Measurements from ENCODE around the gene ALB.

ALB gene

GRCh38 chr4:73432169-73433000 is 28.3 kb downstream of the ALB start:
- no peak for DNase-seq

- no peak for DNase-seq
These were observed 29.1 kb downstream of the ALB start for GRCh38 chr4:73433140-73433539.

- DNase-seq: peak; percentile 1 to 25
These were observed 30.2 kb downstream of the ALB start for GRCh38 chr4:73434311-73434710.

DNA sequence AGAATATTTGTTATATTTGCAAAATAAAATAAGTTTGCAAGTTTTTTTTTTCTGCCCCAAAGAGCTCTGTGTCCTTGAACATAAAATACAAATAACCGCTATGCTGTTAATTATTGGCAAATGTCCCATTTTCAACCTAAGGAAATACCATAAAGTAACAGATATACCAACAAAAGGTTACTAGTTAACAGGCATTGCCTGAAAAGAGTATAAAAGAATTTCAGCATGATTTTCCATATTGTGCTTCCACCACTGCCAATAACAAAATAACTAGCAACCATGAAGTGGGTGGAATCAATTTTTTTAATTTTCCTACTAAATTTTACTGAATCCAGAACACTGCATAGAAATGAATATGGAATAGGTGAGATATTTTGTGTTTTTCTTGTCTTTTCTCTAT is 31.9 kb downstream of the ALB start, which contains the start of gene AFP:
TSS of gene AFP (plus strand) at position 238 of the 400 bp plus-strand sequence. CDS start at position 280, 42 bp downstream.
- DNase-seq: no peak

- DNase-seq: no peak
These were observed 32.8 kb downstream of the ALB start for GRCh38 chr4:73436674-73437557.

- no peak for DNase-seq
These were observed 33.5 kb downstream of the ALB start for GRCh38 chr4:73437558-73437956.

- DNase-seq: no peak
These were observed 34.0 kb downstream of the ALB start for GRCh38 chr4:73438048-73438447.

GRCh38 chr4:73438582-73439215 is 34.6 kb downstream of the ALB start:
- no peak for DNase-seq

- no peak for DNase-seq
These were observed 35.4 kb downstream of the ALB start for GRCh38 chr4:73439445-73439844.

- DNase-seq: no peak
These were observed 35.9 kb downstream of the ALB start for GRCh38 chr4:73439991-73440390.

DNA sequence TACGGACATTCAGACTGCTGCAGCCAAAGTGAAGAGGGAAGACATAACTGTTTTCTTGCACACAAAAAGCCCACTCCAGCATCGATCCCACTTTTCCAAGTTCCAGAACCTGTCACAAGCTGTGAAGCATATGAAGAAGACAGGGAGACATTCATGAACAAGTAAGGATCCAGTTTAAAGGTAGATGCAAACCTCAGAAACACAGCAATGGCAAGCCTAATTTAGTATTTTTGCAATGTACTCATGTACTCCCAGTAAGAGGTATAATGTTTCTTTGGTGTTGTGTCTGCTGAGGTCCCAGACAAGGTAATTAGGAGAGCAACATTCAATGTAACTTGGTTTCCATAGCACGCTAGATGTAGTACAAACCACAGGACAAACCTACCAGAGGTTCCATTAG is 36.6 kb downstream of the ALB start:
- no peak for DNase-seq

- DNase-seq: no peak
These were observed 38.2 kb downstream of the ALB start for GRCh38 chr4:73442275-73442674.

- DNase-seq: no peak
These were observed 39.1 kb downstream of the ALB start for GRCh38 chr4:73443224-73443623.

GRCh38 chr4:73445383-73446335 is 41.6 kb downstream of the ALB start:
- DNase-seq: no peak

DNA sequence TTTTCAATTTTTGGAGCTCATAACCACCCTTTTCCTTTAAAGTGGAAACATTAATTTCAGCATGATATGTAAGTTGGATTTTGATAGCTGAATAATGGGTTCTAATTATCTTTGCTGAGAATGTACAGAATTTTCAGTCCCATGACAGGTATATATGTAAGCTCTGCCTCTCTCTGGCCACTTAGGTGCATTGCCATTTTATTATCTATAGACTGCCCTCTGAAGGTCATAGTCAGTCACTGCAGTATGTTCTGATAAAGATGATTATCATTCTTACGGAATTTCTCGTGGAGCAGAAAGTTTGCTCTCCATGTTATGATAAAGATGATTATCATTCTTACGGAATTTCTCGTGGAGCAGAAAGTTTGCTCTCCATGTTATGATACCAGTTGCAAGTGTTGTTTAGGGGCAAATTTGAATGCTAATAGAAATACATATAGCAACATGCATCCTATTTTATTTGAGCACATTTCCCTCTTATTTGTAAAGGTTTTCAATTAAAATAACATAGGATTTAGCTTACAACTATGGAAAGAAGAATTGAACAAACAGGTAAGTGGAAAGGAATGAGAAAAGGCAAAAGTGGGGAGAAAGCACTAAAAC is 42.4 kb downstream of the ALB start:
- peak; percentile 51 to 58 for DNase-seq

DNA sequence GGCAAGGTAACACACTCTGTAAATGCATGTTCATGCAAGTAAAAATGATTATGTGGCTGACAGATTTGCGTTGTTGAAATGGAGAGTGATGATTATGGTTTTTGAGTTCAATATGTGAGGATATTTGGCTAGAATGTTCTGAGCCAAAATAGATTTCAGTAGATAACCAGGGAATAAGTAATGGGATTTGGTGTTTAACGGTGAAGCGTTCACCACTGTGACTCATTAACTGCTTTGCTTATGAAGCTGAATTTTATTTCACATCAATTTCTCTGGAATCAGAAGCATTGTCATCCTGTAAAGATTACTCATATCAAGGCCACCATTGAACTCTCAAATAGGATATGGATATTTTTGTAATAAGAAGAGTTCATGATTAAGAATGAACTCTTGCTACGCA is 43.6 kb downstream of the ALB start:
- DNase-seq: no peak

DNA sequence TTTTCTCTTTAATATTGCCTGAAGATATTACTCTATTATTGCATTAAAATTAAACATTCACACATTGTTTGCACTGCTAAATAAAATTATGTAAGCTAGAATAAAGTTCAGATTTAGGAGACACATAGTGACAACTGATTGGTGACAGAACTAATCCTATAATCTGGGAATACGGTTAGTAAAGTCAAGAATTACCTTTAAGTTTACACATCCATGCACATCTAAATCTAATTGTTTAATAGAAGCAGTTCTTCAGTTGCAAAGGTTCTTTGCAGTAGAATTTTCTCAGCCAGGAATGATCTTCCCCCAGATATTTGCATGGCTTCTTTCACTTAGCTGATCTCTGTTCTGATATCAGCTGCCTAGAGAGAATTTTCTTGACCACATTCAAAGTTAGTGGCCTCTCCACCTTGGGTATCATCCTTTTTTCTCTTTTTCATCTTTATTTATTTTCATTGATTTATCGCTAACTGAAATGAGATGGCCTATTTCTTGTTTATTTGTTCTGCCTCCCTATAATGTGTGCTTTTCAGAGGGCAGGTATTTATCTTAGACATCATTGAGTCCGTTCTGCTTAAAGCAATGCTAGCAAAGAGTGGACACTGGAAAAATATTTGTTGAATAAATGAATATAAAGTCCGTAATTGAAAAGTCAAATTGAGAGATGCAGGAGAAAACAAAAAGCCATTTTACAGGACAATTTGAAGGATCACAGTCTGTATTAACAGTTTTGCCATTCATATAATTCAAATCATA is 44.5 kb downstream of the ALB start:
- no peak for DNase-seq

DNA sequence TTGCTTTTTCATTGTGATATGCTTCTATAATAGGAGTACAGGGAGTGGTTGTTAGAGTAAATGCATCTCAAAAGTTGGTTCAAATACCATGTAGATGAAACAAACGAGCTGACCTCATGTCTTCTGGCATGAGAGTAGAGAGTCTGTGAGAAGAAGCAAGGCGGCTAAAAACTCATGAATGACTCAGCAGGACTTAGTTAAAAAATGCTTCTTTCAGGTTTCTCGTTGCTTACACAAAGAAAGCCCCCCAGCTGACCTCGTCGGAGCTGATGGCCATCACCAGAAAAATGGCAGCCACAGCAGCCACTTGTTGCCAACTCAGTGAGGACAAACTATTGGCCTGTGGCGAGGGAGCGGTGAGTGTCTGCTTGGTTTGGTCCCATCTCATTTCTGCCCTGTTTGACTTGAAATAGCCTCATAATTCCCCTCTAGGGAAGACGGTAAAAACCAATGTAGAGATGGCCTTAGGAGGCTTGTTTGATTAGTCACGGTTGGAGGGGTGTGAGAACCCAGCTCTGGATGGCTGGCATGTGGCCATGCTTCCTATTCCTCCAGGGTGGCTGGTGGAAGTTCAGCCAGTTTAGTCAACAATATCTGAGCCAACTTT is 46.4 kb downstream of the ALB start:
- no peak for DNase-seq

GRCh38 chr4:73451404-73451803 is 47.3 kb downstream of the ALB start:
- no peak for DNase-seq

DNA sequence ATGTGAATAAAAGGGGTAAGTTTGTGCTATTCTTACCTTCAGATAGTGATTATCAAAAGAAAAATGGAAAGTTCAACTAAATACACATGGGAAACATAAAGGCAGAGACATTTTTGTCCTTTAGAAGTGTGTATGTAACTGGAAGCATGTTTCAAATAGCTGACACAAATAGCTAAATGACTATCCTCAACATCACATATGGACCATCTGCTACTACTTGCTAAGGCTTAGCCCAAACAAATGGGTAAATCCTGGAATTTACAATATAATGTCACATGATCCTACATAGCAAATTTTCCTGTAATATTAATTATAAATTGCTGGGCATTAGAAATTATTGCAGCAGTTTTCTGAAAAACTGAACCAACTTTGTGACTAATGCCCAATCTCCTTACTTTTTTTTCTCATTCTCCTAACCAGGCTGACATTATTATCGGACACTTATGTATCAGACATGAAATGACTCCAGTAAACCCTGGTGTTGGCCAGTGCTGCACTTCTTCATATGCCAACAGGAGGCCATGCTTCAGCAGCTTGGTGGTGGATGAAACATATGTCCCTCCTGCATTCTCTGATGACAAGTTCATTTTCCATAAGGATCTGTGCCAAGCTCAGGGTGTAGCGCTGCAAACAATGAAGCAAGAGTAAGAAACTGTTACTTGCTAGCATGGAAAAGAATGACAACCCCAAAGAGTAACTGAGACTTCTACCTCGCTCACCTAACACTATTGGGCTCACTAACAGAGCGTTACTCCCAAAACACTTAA is 48.1 kb downstream of the ALB start:
- DNase-seq: no peak

Data from inflammatory macrophage treated with lipopolysaccharide for 1 hour (primary cell).